Measurements from ENCODE around the gene TGFBR3. TPM values are rescaled to one million over a fixed set of nuclear protein-coding genes. Genes with fewer than 3 reads are reported as not detected.

Gene TGFBR3
- polyA plus RNA-seq, 1 experiment: 8.2 TPM

GRCh38 chr1:91787919-91788318 lies 98.0 kb downstream of the TGFBR3 start:
- Histone ChIP-seq H3K4me3 (ENCODE audit: low read depth, low read length) (no peak overlapping the region), H3K36me3 (ENCODE audit: control insufficient read depth, insufficient read depth, low read length) (no peaks in the 10 kb centered on the region), H3K27me3 (ENCODE audit: control insufficient read depth, insufficient read depth, low read length) (no peaks in the 10 kb centered on the region)
- no peak for DNase-seq (ENCODE audit: low read depth)
- no peak for TF ChIP-seq CTCF (IDR thresholded peaks at IDR 0.05; ENCODE audit: insufficient read depth, low read depth, low read length)
- CTCF ChIA-PET: no interaction called here
- POLR2A ChIA-PET: no interaction called here

GRCh38 chr1:91784616-91785015 lies 101.3 kb downstream of the TGFBR3 start:
- no peak for TF ChIP-seq CTCF (IDR thresholded peaks at IDR 0.05; ENCODE audit: insufficient read depth, low read depth, low read length)
- CTCF ChIA-PET: interaction anchor here (2.1 kb wide), 1 partner anchor 273 kb away, joined by 5 read pairs; no protein-coding TSS in a partner anchor

GRCh38 chr1:91784191-91784590 lies 101.8 kb downstream of the TGFBR3 start:
- Histone ChIP-seq H3K36me3 (ENCODE audit: control insufficient read depth, insufficient read depth, low read length) (no peaks in the 10 kb centered on the region), H3K27me3 (ENCODE audit: control insufficient read depth, insufficient read depth, low read length) (no peaks in the 10 kb centered on the region), H3K4me3 (ENCODE audit: low read depth, low read length) (no peak overlapping the region)
- DNase-seq (ENCODE audit: low read depth): no peak
- no peak for TF ChIP-seq CTCF (IDR thresholded peaks at IDR 0.05; ENCODE audit: insufficient read depth, low read depth, low read length)
- CTCF ChIA-PET: interaction anchor here (0.6 to 2.1 kb wide), 5 partner anchors 10 to 272 kb away, joined by 3 to 5 read pairs (median 3); no protein-coding TSS in a partner anchor
- POLR2A ChIA-PET: no interaction called here

More at GRCh38 chr1:91784616-91785015, 101.3 kb downstream of the TGFBR3 start:
- POLR2A ChIA-PET: no interaction called here
- no peaks in the 10 kb centered on the region for H3K27me3 ChIP-seq (ENCODE audit: control insufficient read depth, insufficient read depth, low read length)
- no peak for DNase-seq (ENCODE audit: low read depth)
- H3K36me3 ChIP-seq (ENCODE audit: control insufficient read depth, insufficient read depth, low read length): no peaks in the 10 kb centered on the region
- no peak overlapping the region for H3K4me3 ChIP-seq (ENCODE audit: low read depth, low read length)

GRCh38 chr1:91783423-91784170 lies 102.4 kb downstream of the TGFBR3 start:
- ChIA-PET CTCF (interaction anchor here (0.6 to 2.1 kb wide), 5 partner anchors 10 to 272 kb away, joined by 3 to 5 read pairs (median 3); no protein-coding TSS in a partner anchor), POLR2A (no interaction called here)
- DNase-seq (ENCODE audit: low read depth): no peak
- H3K27me3 ChIP-seq (ENCODE audit: control insufficient read depth, insufficient read depth, low read length): no peaks in the 10 kb centered on the region
- no peaks in the 10 kb centered on the region for H3K36me3 ChIP-seq (ENCODE audit: control insufficient read depth, insufficient read depth, low read length)
- TF ChIP-seq CTCF (IDR thresholded peaks at IDR 0.05; ENCODE audit: insufficient read depth, low read depth, low read length): no peak
- H3K4me3 ChIP-seq (ENCODE audit: low read depth, low read length): no peak overlapping the region

- Histone ChIP-seq H3K36me3 (ENCODE audit: control insufficient read depth, insufficient read depth, low read length) (no peaks in the 10 kb centered on the region), H3K27me3 (ENCODE audit: control insufficient read depth, insufficient read depth, low read length) (no peaks in the 10 kb centered on the region), H3K4me3 (ENCODE audit: low read depth, low read length) (no peak overlapping the region)
- no peak for TF ChIP-seq CTCF (IDR thresholded peaks at IDR 0.05; ENCODE audit: insufficient read depth, low read depth, low read length)
- ChIA-PET POLR2A (no interaction called here), CTCF (interaction anchor here (0.6 to 1.6 kb wide), 2 partner anchors 11 to 15 kb away, joined by 3 to 4 read pairs; no protein-coding TSS in a partner anchor)
- DNase-seq (ENCODE audit: low read depth): no peak
These were observed 103.9 kb downstream of the TGFBR3 start for GRCh38 chr1:91781901-91782622.
